GM19372 (cell line): ENCODE results near the gene TTN.

Source experiments
- ATAC-seq: cut with Tn5 transposase; IDR thresholded peaks from one replicate; pipeline ENCODE4 v1.9.1; 2021; ENCODE audit warnings: mild to moderate bottlenecking, low read depth, moderate library complexity; ENCODE audit not compliant: unreplicated experiment

TTN gene

GRCh38 chr2:178756843-178757242, 50.4 kb downstream of the TTN start:
- ATAC-seq, result no peak

GRCh38 chr2:178756343-178756742, 50.9 kb downstream of the TTN start:
- no peak for ATAC-seq

- no peak for ATAC-seq
These were observed 59.5 kb downstream of the TTN start for GRCh38 chr2:178747767-178748166.

- no peak for ATAC-seq
These were observed 72.7 kb downstream of the TTN start for GRCh38 chr2:178734518-178734917.

- ATAC-seq, result no peak
These were observed 73.2 kb downstream of the TTN start for GRCh38 chr2:178733975-178734374.

GRCh38 chr2:178732913-178733312, 74.3 kb downstream of the TTN start:
- ATAC-seq, result no peak

- ATAC-seq, result no peak
These were observed 75.9 kb downstream of the TTN start for GRCh38 chr2:178731300-178731699.

- ATAC-seq, result no peak
These were observed 77.2 kb downstream of the TTN start for GRCh38 chr2:178730049-178730448.

GRCh38 chr2:178723786-178724346, 83.4 kb downstream of the TTN start:
- no peak for ATAC-seq

GRCh38 chr2:178722296-178722695, 84.9 kb downstream of the TTN start:
- no peak for ATAC-seq

GRCh38 chr2:178718988-178719387, 88.2 kb downstream of the TTN start:
- ATAC-seq, result no peak

- no peak for ATAC-seq
These were observed 88.9 kb downstream of the TTN start for GRCh38 chr2:178718283-178718682.

- no peak for ATAC-seq
These were observed 90.8 kb downstream of the TTN start for GRCh38 chr2:178716394-178716793.

GRCh38 chr2:178715366-178715765, 91.9 kb downstream of the TTN start:
- ATAC-seq, result no peak

- ATAC-seq, result no peak
These were observed 99.7 kb downstream of the TTN start for GRCh38 chr2:178707476-178707875.

- ATAC-seq, result no peak
These were observed 102.3 kb downstream of the TTN start for GRCh38 chr2:178704876-178705275.

- ATAC-seq, result no peak
These were observed 104.9 kb downstream of the TTN start for GRCh38 chr2:178702361-178702760.

GRCh38 chr2:178700922-178701342, 106.3 kb downstream of the TTN start:
- ATAC-seq, result no peak

- ATAC-seq, result no peak
These were observed 107.1 kb downstream of the TTN start for GRCh38 chr2:178700136-178700535.

- ATAC-seq, result no peak
These were observed 114.4 kb downstream of the TTN start for GRCh38 chr2:178692845-178693244.

GRCh38 chr2:178689808-178690207, 117.4 kb downstream of the TTN start:
- ATAC-seq, result no peak

GRCh38 chr2:178683877-178684276, 123.3 kb downstream of the TTN start:
- ATAC-seq, result no peak

GRCh38 chr2:178681081-178681480, 126.1 kb downstream of the TTN start:
- ATAC-seq, result no peak
